HCT116 (cell line): ENCODE results near the gene CYBA. TPM values are rescaled to one million over a fixed set of nuclear protein-coding genes. Genes with fewer than 3 reads are reported as not detected.
A peak's percentile ranks its signal among the peaks of the same experiment; 100 is the strongest.

Experiments used
- ATAC-seq: fragments of 200-7000 bp; cut with Tn5 transposase; 2 replicates; pipeline ENCODE4 v1.9.1; 2020; ENCODE audit warnings: mild to moderate bottlenecking, moderate library complexity
- BruUV-seq: library from RNA; stranded (reverse); fragments of 400-500 nt; replicated peaks from 2 replicates; lab custom pipeline; 2021; lab: Mats Ljungman, UMichigan
- CTCF ChIA-PET: fragments of 300-600 bp; sonication (Branson Sonifier 250); formaldehyde crosslinking; loops from one replicate; lab custom pipeline; 2021; ENCODE audit warnings: antibody characterized with exemption; lab: Charles Lee
- POLR2A ChIA-PET: fragments of 300-600, 350-600 bp; sonication (Branson Sonifier 250); formaldehyde crosslinking; loops from one replicate; lab custom pipeline; 2021; ENCODE audit warnings: antibody characterized with exemption; lab: Charles Lee
- RAD21 ChIA-PET, 2 experiments: fragments of 300-600 bp; sonication (Branson Sonifier 250); formaldehyde crosslinking; loops; one replicate each; lab custom pipeline; 2023; ENCODE audit warnings: low total read pairs in 2 of 2; ENCODE audit not compliant: uncharacterized antibody in 2 of 2, unreplicated experiment in 2 of 2, low non-redundant PET in 1 of 2; lab: Charles Lee
- DNase-seq: peaks from one replicate; pipeline ENCODE4 v3.0.0-alpha.2; 2010; ENCODE audit warnings: low read depth, low spot score
- H2AFZ ChIP-seq: fragments of 200-600 bp; shearing (Covaris generic), sonication (generic); 2 replicates; pipeline ENCODE4 v1.6.1; 2017; ENCODE audit warnings: low read depth, mixed run types, mixed read lengths, antibody characterized with exemption, low read length; ENCODE audit not compliant: poor library complexity, severe bottlenecking
- H3K27ac ChIP-seq: 2 replicates; pipeline ENCODE4 v1.5.1; 2012; ENCODE audit warnings: low read depth, low read length
- H3K27me3 ChIP-seq: fragments of 200-600 bp; sonication (generic); 2 replicates; pipeline ENCODE4 v1.6.1; 2016; ENCODE audit warnings: mixed run types, low read length, mixed read lengths; ENCODE audit not compliant: insufficient read depth
- H3K36me3 ChIP-seq, 2 experiments: fragments of 200-500 bp in 1 of 2; fragments of 200-600 bp in 1 of 2; sonication (Bioruptor generic) in 1 of 2; sonication (generic) in 1 of 2; 2 replicates each; pipeline versions ENCODE4 v1.5.1 to v1.6.1; 2014 to 2016; ENCODE audit warnings: low read length in 2 of 2, inconsistent platforms in 1 of 2, mixed read lengths in 1 of 2, mixed run types in 1 of 2; ENCODE audit not compliant: insufficient read depth in 2 of 2, control insufficient read depth in 1 of 2
- H3K4me1 ChIP-seq, 2 experiments: fragments of 200-600 bp in 1 of 2; sonication (generic) in 1 of 2; 2 replicates each; pipeline versions ENCODE4 v1.5.1 to v1.6.1; 2012 to 2017; ENCODE audit warnings: low read length in 2 of 2, inconsistent platforms in 1 of 2, mild to moderate bottlenecking in 1 of 2, mixed read lengths in 1 of 2, mixed run types in 1 of 2, moderate library complexity in 1 of 2; ENCODE audit not compliant: insufficient read depth in 2 of 2, control insufficient read depth in 1 of 2
- H3K4me2 ChIP-seq: fragments of 200-600 bp; sonication (generic); 2 replicates; pipeline ENCODE4 v1.6.1; 2017; ENCODE audit warnings: mixed run types, low read length, mixed read lengths
- H3K4me3 ChIP-seq, 2 experiments: fragments of 200-600 bp in 1 of 2; sonication (generic) in 1 of 2; replicated peaks in 1 of 2; 2 replicates each; pipeline ENCODE4 v1.5.1; 2011 to 2016; ENCODE audit warnings: low read length in 2 of 2, control low read depth in 1 of 2, low read depth in 1 of 2, mild to moderate bottlenecking in 1 of 2, mixed read lengths in 1 of 2, mixed run types in 1 of 2
- H3K79me2 ChIP-seq: fragments of 200-600 bp; sonication (generic); 2 replicates; pipeline ENCODE4 v1.6.1; 2017; ENCODE audit warnings: mild to moderate bottlenecking, mixed run types, low read length, moderate library complexity, mixed read lengths; ENCODE audit not compliant: insufficient read depth
- H3K9ac ChIP-seq: fragments of 200-600 bp; sonication (generic); 2 replicates; pipeline ENCODE4 v1.6.1; 2016; ENCODE audit warnings: low read length, mixed read lengths
- H3K9me2 ChIP-seq: fragments of 200-600 bp; sonication (generic), shearing (Covaris generic); 2 replicates; pipeline ENCODE4 v1.6.1; 2017; ENCODE audit warnings: mixed run types, mild to moderate bottlenecking, moderate library complexity; ENCODE audit not compliant: insufficient read depth
- H3K9me3 ChIP-seq, 2 experiments: fragments of 200-500 bp in 1 of 2; fragments of 200-600 bp in 1 of 2; sonication (Bioruptor generic) in 1 of 2; sonication (generic) in 1 of 2; 2 replicates each; pipeline ENCODE4 v1.6.1; 2014 to 2017; ENCODE audit warnings: low read length in 2 of 2, mixed read lengths in 2 of 2, inconsistent platforms in 1 of 2, low read depth in 1 of 2, mild to moderate bottlenecking in 1 of 2, mixed run types in 1 of 2, moderate library complexity in 1 of 2; ENCODE audit not compliant: control insufficient read depth in 1 of 2, insufficient read depth in 1 of 2
- H4K20me1 ChIP-seq: fragments of 200-600 bp; sonication (generic), shearing (Covaris generic); 2 replicates; pipeline ENCODE4 v1.6.1; 2017; ENCODE audit warnings: mixed run types, mild to moderate bottlenecking, moderate library complexity; ENCODE audit not compliant: insufficient read depth
- ATF3 ChIP-seq: IDR thresholded peaks from 2 replicates; pipeline ENCODE4 v1.6.1; 2012
- CEBPB ChIP-seq: IDR thresholded peaks from 2 replicates; pipeline ENCODE4 v1.6.1; 2012; ENCODE audit warnings: low read depth
- EGR1 ChIP-seq: IDR thresholded peaks from 2 replicates; pipeline ENCODE4 v1.6.1; 2012; ENCODE audit warnings: low read depth
- EZH2phosphoT487 ChIP-seq: fragments of 200-600 bp; IDR thresholded peaks from 2 replicates; pipeline ENCODE4 v1.6.1; 2018; ENCODE audit warnings: antibody characterized with exemption, borderline replicate concordance
- FOSL1 ChIP-seq: IDR thresholded peaks from 2 replicates; pipeline ENCODE4 v1.6.1; 2012; ENCODE audit warnings: low read depth
- JUND ChIP-seq: IDR thresholded peaks from 2 replicates; pipeline ENCODE4 v1.6.1; 2012
- POLR2A ChIP-seq: IDR thresholded peaks from 2 replicates; pipeline ENCODE4 v1.7.0; 2011; ENCODE audit warnings: borderline replicate concordance; ENCODE audit not compliant: insufficient read depth, insufficient read length; ENCODE audit errors: extremely low read depth
- REST ChIP-seq: IDR thresholded peaks from 2 replicates; pipeline ENCODE4 v1.6.1; 2012; ENCODE audit warnings: low read depth
- SP1 ChIP-seq: IDR thresholded peaks from 2 replicates; pipeline ENCODE4 v1.6.1; 2012; ENCODE audit warnings: low read depth
- YY1 ChIP-seq: IDR thresholded peaks from 2 replicates; pipeline ENCODE4 v1.6.1; 2011; ENCODE audit warnings: low read length, low read depth, moderate library complexity, mild to moderate bottlenecking; ENCODE audit not compliant: insufficient replicate concordance; ENCODE audit errors: extremely low read depth
- ZBTB33 ChIP-seq: IDR thresholded peaks from 2 replicates; pipeline ENCODE4 v1.6.1; 2011; ENCODE audit warnings: mild to moderate bottlenecking, low read length, moderate library complexity; ENCODE audit not compliant: insufficient replicate concordance; ENCODE audit errors: extremely low read depth
- ZFX ChIP-seq: fragments of 450-650 bp; IDR thresholded peaks from 2 replicates; pipeline ENCODE4 v1.6.1; 2017
- ZNF274 ChIP-seq: fragments of 200-500 bp; sonication (Bioruptor generic); IDR thresholded peaks from 2 replicates; pipeline ENCODE4 v1.6.1; 2014; ENCODE audit warnings: mild to moderate bottlenecking, low read depth, low read length, inconsistent platforms
- intact Hi-C: fragments of 100-400 bp; cut with micrococcal nuclease; formaldehyde crosslinking; loops from 2 replicates; pipeline ENCODE4 v1.10.0; 2022
- total RNA-seq: library from RNA; stranded (reverse); gene quantifications from one replicate; pipeline ENCODE4 v1.2.1, GENCODE V29; 2021; ENCODE audit not compliant: unreplicated experiment

Gene CYBA
- total RNA-seq, 1 experiment from 2014 or later, result 321 TPM

- TF ChIP-seq ZFX (no peak), ZBTB33 (no peak), FOSL1 (no peak), EGR1 (no peak), ATF3 (no peak), SP1 (no peak), EZH2phosphoT487 (no peak), POLR2A (no peak)
- TF ChIP-seq, all 23 proteins: peak for 0
These were observed 14.3 kb upstream of the CYBA start (continued) for GRCh38 chr16:88665148-88665547.

GRCh38 chr16:88662843-88663606 is 12.2 kb upstream of the CYBA start, which contains the start of gene MVD:
MVD (minus strand) TSS chr16:88663091; CDS start chr16:88663080, 11 bp downstream.
- Histone ChIP-seq H3K4me1 (peaks cover 4 to 21% of the 10 kb centered on the region in 2 experiments; a peak in 3 of 4 replicates), H3K4me3 (peak within 1 kb of the TSS; percentile 73 to 98), H3K79me2 (peaks cover 36% of the 10 kb centered on the region), H3K9me2 (no peaks in the 10 kb centered on the region), H2AFZ (no peak within 1 kb of the TSS), H3K9me3 (no peaks in the 10 kb centered on the region), H3K4me2 (peak within 1 kb of the TSS; percentile 92), H3K27me3 (no peaks in the 10 kb centered on the region), H4K20me1 (no peaks in the 10 kb centered on the region), H3K36me3 (peaks cover under 1 to 3% of the 10 kb centered on the region in 2 experiments; a peak in 1 of 4 replicates), H3K27ac (peak within 1 kb of the TSS; percentile 96), H3K9ac (peak within 1 kb of the TSS; percentile 92)
- BruUV-seq, result no TSS peak
- ChIA-PET CTCF (interaction anchor here (1.3 kb wide), 2 partner anchors 9 to 74 kb away, joined by 5 to 7 read pairs; no protein-coding TSS in a partner anchor), RAD21 (no interaction called here), POLR2A (interaction anchor here (1.0 kb wide), 2 partner anchors 69 to 111 kb away, joined by 3 read pairs; no protein-coding TSS in a partner anchor)
- DNase-seq (peak; percentile 98), ATAC-seq (peak; percentile 97)
- intact Hi-C loops, result no loop called here
- TF ChIP-seq ATF3, result no peak
- TF ChIP-seq JUND, result no peak
- no peak for TF ChIP-seq ZNF274
- no peak for TF ChIP-seq CEBPB
- no peak for TF ChIP-seq EGR1
- TF ChIP-seq ZBTB33, result no peak
- TF ChIP-seq REST, result no peak
- peak; percentile 87 for TF ChIP-seq POLR2A
- TF ChIP-seq YY1, result no peak
